ENCODE results near the gene ZNF862.

GRCh38 chr7:149823631-149824199 lies 14.5 kb upstream of the ZNF862 start:
- TF ChIP-seq EP300 (IDR thresholded peaks at IDR 0.05) = no peak
- no peak for TF ChIP-seq CTCF (IDR thresholded peaks at IDR 0.05)
